HCT116 (cell line): ENCODE results near the gene GNL2. TPM values are rescaled to one million over a fixed set of nuclear protein-coding genes. Genes with fewer than 3 reads are reported as not detected.

Experiments used
- ATAC-seq: fragments of 200-7000 bp; cut with Tn5 transposase; 2 replicates; pipeline ENCODE4 v1.9.1; 2020; ENCODE audit warnings: mild to moderate bottlenecking, moderate library complexity
- BruUV-seq: library from RNA; stranded (reverse); fragments of 400-500 nt; replicated peaks from 2 replicates; lab custom pipeline; 2021; lab: Mats Ljungman, UMichigan
- CTCF ChIA-PET: fragments of 300-600 bp; sonication (Branson Sonifier 250); formaldehyde crosslinking; loops from one replicate; lab custom pipeline; 2021; ENCODE audit warnings: antibody characterized with exemption; lab: Charles Lee
- POLR2A ChIA-PET: fragments of 300-600, 350-600 bp; sonication (Branson Sonifier 250); formaldehyde crosslinking; loops from one replicate; lab custom pipeline; 2021; ENCODE audit warnings: antibody characterized with exemption; lab: Charles Lee
- RAD21 ChIA-PET, 2 experiments: fragments of 300-600 bp; sonication (Branson Sonifier 250); formaldehyde crosslinking; loops; one replicate each; lab custom pipeline; 2023; ENCODE audit warnings: low total read pairs in 2 of 2; ENCODE audit not compliant: uncharacterized antibody in 2 of 2, unreplicated experiment in 2 of 2, low non-redundant PET in 1 of 2; lab: Charles Lee
- DNase-seq: peaks from one replicate; pipeline ENCODE4 v3.0.0-alpha.2; 2010; ENCODE audit warnings: low read depth, low spot score
- H2AFZ ChIP-seq: fragments of 200-600 bp; shearing (Covaris generic), sonication (generic); 2 replicates; pipeline ENCODE4 v1.6.1; 2017; ENCODE audit warnings: low read depth, mixed run types, mixed read lengths, antibody characterized with exemption, low read length; ENCODE audit not compliant: poor library complexity, severe bottlenecking
- H3K27ac ChIP-seq: 2 replicates; pipeline ENCODE4 v1.5.1; 2012; ENCODE audit warnings: low read depth, low read length
- H3K27me3 ChIP-seq: fragments of 200-600 bp; sonication (generic); 2 replicates; pipeline ENCODE4 v1.6.1; 2016; ENCODE audit warnings: mixed run types, low read length, mixed read lengths; ENCODE audit not compliant: insufficient read depth
- H3K36me3 ChIP-seq, 2 experiments: fragments of 200-500 bp in 1 of 2; fragments of 200-600 bp in 1 of 2; sonication (Bioruptor generic) in 1 of 2; sonication (generic) in 1 of 2; 2 replicates each; pipeline versions ENCODE4 v1.5.1 to v1.6.1; 2014 to 2016; ENCODE audit warnings: low read length in 2 of 2, inconsistent platforms in 1 of 2, mixed read lengths in 1 of 2, mixed run types in 1 of 2; ENCODE audit not compliant: insufficient read depth in 2 of 2, control insufficient read depth in 1 of 2
- H3K4me1 ChIP-seq, 2 experiments: fragments of 200-600 bp in 1 of 2; sonication (generic) in 1 of 2; 2 replicates each; pipeline versions ENCODE4 v1.5.1 to v1.6.1; 2012 to 2017; ENCODE audit warnings: low read length in 2 of 2, inconsistent platforms in 1 of 2, mild to moderate bottlenecking in 1 of 2, mixed read lengths in 1 of 2, mixed run types in 1 of 2, moderate library complexity in 1 of 2; ENCODE audit not compliant: insufficient read depth in 2 of 2, control insufficient read depth in 1 of 2
- H3K4me2 ChIP-seq: fragments of 200-600 bp; sonication (generic); 2 replicates; pipeline ENCODE4 v1.6.1; 2017; ENCODE audit warnings: mixed run types, low read length, mixed read lengths
- H3K4me3 ChIP-seq, 2 experiments: fragments of 200-600 bp in 1 of 2; sonication (generic) in 1 of 2; replicated peaks in 1 of 2; 2 replicates each; pipeline ENCODE4 v1.5.1; 2011 to 2016; ENCODE audit warnings: low read length in 2 of 2, control low read depth in 1 of 2, low read depth in 1 of 2, mild to moderate bottlenecking in 1 of 2, mixed read lengths in 1 of 2, mixed run types in 1 of 2
- H3K79me2 ChIP-seq: fragments of 200-600 bp; sonication (generic); 2 replicates; pipeline ENCODE4 v1.6.1; 2017; ENCODE audit warnings: mild to moderate bottlenecking, mixed run types, low read length, moderate library complexity, mixed read lengths; ENCODE audit not compliant: insufficient read depth
- H3K9ac ChIP-seq: fragments of 200-600 bp; sonication (generic); 2 replicates; pipeline ENCODE4 v1.6.1; 2016; ENCODE audit warnings: low read length, mixed read lengths
- H3K9me2 ChIP-seq: fragments of 200-600 bp; sonication (generic), shearing (Covaris generic); 2 replicates; pipeline ENCODE4 v1.6.1; 2017; ENCODE audit warnings: mixed run types, mild to moderate bottlenecking, moderate library complexity; ENCODE audit not compliant: insufficient read depth
- H3K9me3 ChIP-seq, 2 experiments: fragments of 200-500 bp in 1 of 2; fragments of 200-600 bp in 1 of 2; sonication (Bioruptor generic) in 1 of 2; sonication (generic) in 1 of 2; 2 replicates each; pipeline ENCODE4 v1.6.1; 2014 to 2017; ENCODE audit warnings: low read length in 2 of 2, mixed read lengths in 2 of 2, inconsistent platforms in 1 of 2, low read depth in 1 of 2, mild to moderate bottlenecking in 1 of 2, mixed run types in 1 of 2, moderate library complexity in 1 of 2; ENCODE audit not compliant: control insufficient read depth in 1 of 2, insufficient read depth in 1 of 2
- H4K20me1 ChIP-seq: fragments of 200-600 bp; sonication (generic), shearing (Covaris generic); 2 replicates; pipeline ENCODE4 v1.6.1; 2017; ENCODE audit warnings: mixed run types, mild to moderate bottlenecking, moderate library complexity; ENCODE audit not compliant: insufficient read depth
- CBX3 ChIP-seq: IDR thresholded peaks from 2 replicates; pipeline ENCODE4 v1.6.1; 2012; ENCODE audit warnings: low read depth
- CEBPB ChIP-seq: IDR thresholded peaks from 2 replicates; pipeline ENCODE4 v1.6.1; 2012; ENCODE audit warnings: low read depth
- EGR1 ChIP-seq: IDR thresholded peaks from 2 replicates; pipeline ENCODE4 v1.6.1; 2012; ENCODE audit warnings: low read depth
- ELF1 ChIP-seq: IDR thresholded peaks from 2 replicates; pipeline ENCODE4 v1.6.1; 2012; ENCODE audit warnings: low read depth, borderline replicate concordance
- EZH2 ChIP-seq: fragments of 200-600 bp; sonication (generic); IDR thresholded peaks from 2 replicates; pipeline ENCODE4 v1.6.1; 2017; ENCODE audit warnings: antibody characterized with exemption, mixed run types
- EZH2phosphoT487 ChIP-seq: fragments of 200-600 bp; IDR thresholded peaks from 2 replicates; pipeline ENCODE4 v1.6.1; 2018; ENCODE audit warnings: antibody characterized with exemption, borderline replicate concordance
- FOSL1 ChIP-seq: IDR thresholded peaks from 2 replicates; pipeline ENCODE4 v1.6.1; 2012; ENCODE audit warnings: low read depth
- JUND ChIP-seq: IDR thresholded peaks from 2 replicates; pipeline ENCODE4 v1.6.1; 2012
- POLR2A ChIP-seq: IDR thresholded peaks from 2 replicates; pipeline ENCODE4 v1.7.0; 2011; ENCODE audit warnings: borderline replicate concordance; ENCODE audit not compliant: insufficient read depth, insufficient read length; ENCODE audit errors: extremely low read depth
- POLR2AphosphoS5 ChIP-seq: IDR thresholded peaks from 2 replicates; pipeline ENCODE4 v1.6.1; 2011; ENCODE audit warnings: mild to moderate bottlenecking, low read depth, low read length, moderate library complexity
- SRF ChIP-seq: IDR thresholded peaks from 2 replicates; pipeline ENCODE4 v1.6.1; 2012; ENCODE audit warnings: low read depth
- TCF7L2 ChIP-seq: IDR thresholded peaks from 2 replicates; pipeline ENCODE4 v1.7.0; 2011; ENCODE audit warnings: borderline replicate concordance, inconsistent platforms; ENCODE audit not compliant: insufficient read depth, insufficient read length; ENCODE audit errors: extremely low read depth
- YY1 ChIP-seq: IDR thresholded peaks from 2 replicates; pipeline ENCODE4 v1.6.1; 2011; ENCODE audit warnings: low read length, low read depth, moderate library complexity, mild to moderate bottlenecking; ENCODE audit not compliant: insufficient replicate concordance; ENCODE audit errors: extremely low read depth
- ZFX ChIP-seq: fragments of 450-650 bp; IDR thresholded peaks from 2 replicates; pipeline ENCODE4 v1.6.1; 2017
- ZNF274 ChIP-seq: fragments of 200-500 bp; sonication (Bioruptor generic); IDR thresholded peaks from 2 replicates; pipeline ENCODE4 v1.6.1; 2014; ENCODE audit warnings: mild to moderate bottlenecking, low read depth, low read length, inconsistent platforms
- intact Hi-C: fragments of 100-400 bp; cut with micrococcal nuclease; formaldehyde crosslinking; loops from 2 replicates; pipeline ENCODE4 v1.10.0; 2022
- total RNA-seq: library from RNA; stranded (reverse); gene quantifications from one replicate; pipeline ENCODE4 v1.2.1, GENCODE V29; 2021; ENCODE audit not compliant: unreplicated experiment
- TF ChIP-seq, protein P1 (sequence below): IDR thresholded peaks from 2 replicates; pipeline ENCODE4 v1.6.1; 2012; ENCODE audit warnings: low read depth
- TF ChIP-seq, protein P2 (sequence below), 3 experiments: fragments of 200-600 bp in 1 of 3; sonication (generic) in 1 of 3; IDR thresholded peaks in 2 of 3; conservative IDR thresholded peaks in 1 of 3; 2 replicates each; pipeline ENCODE4 v1.5.1; 2012 to 2017; ENCODE audit warnings: low read depth in 2 of 3, low read length in 2 of 3, antibody characterized with exemption in 1 of 3, borderline replicate concordance in 1 of 3, control low read depth in 1 of 3, mild to moderate bottlenecking in 1 of 3, mixed read lengths in 1 of 3, mixed run types in 1 of 3, moderate library complexity in 1 of 3; ENCODE audit not compliant: insufficient read depth in 1 of 3
- TF ChIP-seq, protein P3 (sequence below): IDR thresholded peaks from 2 replicates; pipeline ENCODE4 v1.6.1; 2012
- TF ChIP-seq, protein P4 (sequence below): IDR thresholded peaks from 2 replicates; pipeline ENCODE4 v1.6.1; 2012
- TF ChIP-seq, protein P5 (sequence below): IDR thresholded peaks from 2 replicates; pipeline ENCODE4 v1.6.1; 2011; ENCODE audit warnings: mild to moderate bottlenecking, low read length, moderate library complexity; ENCODE audit not compliant: insufficient replicate concordance; ENCODE audit errors: extremely low read depth

Gene GNL2
- total RNA-seq, 1 experiment from 2014 or later: 79.2 TPM

DNA sequence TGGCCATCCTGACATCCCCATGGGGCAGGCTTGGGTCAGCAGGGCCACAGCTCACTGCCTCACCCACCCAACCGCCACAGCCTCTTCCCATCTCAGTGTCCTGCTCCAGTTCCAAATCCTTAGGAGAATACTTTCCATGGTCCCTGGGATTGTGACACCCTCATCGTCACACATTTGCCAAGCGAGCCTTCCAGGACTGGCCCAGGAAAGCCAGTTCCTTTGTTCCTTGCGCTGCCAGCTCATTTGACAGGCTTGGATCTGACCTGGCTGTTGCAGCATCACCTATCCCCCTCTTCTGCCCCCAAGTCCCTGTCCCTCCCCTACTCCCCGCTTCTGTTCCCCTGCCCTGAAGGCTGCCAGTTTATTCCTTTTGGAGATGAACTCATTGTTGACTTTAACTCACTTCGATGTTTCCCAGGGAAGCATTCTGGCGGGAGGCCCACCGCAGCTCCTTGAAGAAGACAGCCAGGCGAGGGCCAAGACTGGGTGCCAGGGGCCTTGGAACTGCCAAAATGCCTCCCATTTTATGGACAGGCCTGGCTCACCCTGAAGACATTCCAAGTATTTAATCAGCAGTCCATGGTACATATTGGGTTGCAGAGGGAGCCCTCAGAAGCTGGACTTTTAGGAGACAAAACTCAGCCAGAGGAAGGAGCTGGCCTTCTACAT, 10.2 kb upstream of the GNL2 start:
- no peak overlapping the region for H3K27ac ChIP-seq
- H3K79me2 ChIP-seq: no peaks in the 10 kb centered on the region
- no peak overlapping the region for H3K4me2 ChIP-seq
- RAD21 ChIA-PET: no interaction called here
- no peaks in the 10 kb centered on the region for H4K20me1 ChIP-seq
- no peaks in the 10 kb centered on the region for H3K36me3 ChIP-seq
- H3K4me3 ChIP-seq: no peak overlapping the region
- H3K9ac ChIP-seq: no peak overlapping the region
- intact Hi-C loops: no loop called here
- DNase-seq (no peak), ATAC-seq (no peak)
- H3K27me3 ChIP-seq: peaks cover 46% of the 10 kb centered on the region
- H3K9me3 ChIP-seq: no peaks in the 10 kb centered on the region
- TF ChIP-seq EGR1 (no peak), ZFX (no peak), ELF1 (no peak), CBX3 (no peak), SRF (no peak), YY1 (no peak), ZNF274 (no peak), EZH2 (no peak), POLR2AphosphoS5 (no peak), POLR2A (no peak), CEBPB (no peak), FOSL1 (no peak), JUND (no peak), EZH2phosphoT487 (no peak), TCF7L2 (no peak)
- TF ChIP-seq, protein P1, sequence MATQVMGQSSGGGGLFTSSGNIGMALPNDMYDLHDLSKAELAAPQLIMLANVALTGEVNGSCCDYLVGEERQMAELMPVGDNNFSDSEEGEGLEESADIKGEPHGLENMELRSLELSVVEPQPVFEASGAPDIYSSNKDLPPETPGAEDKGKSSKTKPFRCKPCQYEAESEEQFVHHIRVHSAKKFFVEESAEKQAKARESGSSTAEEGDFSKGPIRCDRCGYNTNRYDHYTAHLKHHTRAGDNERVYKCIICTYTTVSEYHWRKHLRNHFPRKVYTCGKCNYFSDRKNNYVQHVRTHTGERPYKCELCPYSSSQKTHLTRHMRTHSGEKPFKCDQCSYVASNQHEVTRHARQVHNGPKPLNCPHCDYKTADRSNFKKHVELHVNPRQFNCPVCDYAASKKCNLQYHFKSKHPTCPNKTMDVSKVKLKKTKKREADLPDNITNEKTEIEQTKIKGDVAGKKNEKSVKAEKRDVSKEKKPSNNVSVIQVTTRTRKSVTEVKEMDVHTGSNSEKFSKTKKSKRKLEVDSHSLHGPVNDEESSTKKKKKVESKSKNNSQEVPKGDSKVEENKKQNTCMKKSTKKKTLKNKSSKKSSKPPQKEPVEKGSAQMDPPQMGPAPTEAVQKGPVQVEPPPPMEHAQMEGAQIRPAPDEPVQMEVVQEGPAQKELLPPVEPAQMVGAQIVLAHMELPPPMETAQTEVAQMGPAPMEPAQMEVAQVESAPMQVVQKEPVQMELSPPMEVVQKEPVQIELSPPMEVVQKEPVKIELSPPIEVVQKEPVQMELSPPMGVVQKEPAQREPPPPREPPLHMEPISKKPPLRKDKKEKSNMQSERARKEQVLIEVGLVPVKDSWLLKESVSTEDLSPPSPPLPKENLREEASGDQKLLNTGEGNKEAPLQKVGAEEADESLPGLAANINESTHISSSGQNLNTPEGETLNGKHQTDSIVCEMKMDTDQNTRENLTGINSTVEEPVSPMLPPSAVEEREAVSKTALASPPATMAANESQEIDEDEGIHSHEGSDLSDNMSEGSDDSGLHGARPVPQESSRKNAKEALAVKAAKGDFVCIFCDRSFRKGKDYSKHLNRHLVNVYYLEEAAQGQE: no peak
- TF ChIP-seq, protein P2, sequence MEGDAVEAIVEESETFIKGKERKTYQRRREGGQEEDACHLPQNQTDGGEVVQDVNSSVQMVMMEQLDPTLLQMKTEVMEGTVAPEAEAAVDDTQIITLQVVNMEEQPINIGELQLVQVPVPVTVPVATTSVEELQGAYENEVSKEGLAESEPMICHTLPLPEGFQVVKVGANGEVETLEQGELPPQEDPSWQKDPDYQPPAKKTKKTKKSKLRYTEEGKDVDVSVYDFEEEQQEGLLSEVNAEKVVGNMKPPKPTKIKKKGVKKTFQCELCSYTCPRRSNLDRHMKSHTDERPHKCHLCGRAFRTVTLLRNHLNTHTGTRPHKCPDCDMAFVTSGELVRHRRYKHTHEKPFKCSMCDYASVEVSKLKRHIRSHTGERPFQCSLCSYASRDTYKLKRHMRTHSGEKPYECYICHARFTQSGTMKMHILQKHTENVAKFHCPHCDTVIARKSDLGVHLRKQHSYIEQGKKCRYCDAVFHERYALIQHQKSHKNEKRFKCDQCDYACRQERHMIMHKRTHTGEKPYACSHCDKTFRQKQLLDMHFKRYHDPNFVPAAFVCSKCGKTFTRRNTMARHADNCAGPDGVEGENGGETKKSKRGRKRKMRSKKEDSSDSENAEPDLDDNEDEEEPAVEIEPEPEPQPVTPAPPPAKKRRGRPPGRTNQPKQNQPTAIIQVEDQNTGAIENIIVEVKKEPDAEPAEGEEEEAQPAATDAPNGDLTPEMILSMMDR (IDR thresholded peaks at IDR 0.05 in 2 of 3, conservative IDR thresholded peaks at IDR 0.05 in 1 of 3; ENCODE audit: borderline replicate concordance in 1 of 3, insufficient read depth in 1 of 3, low read depth in 2 of 3, low read length in 2 of 3): no peak
- TF ChIP-seq, protein P3, sequence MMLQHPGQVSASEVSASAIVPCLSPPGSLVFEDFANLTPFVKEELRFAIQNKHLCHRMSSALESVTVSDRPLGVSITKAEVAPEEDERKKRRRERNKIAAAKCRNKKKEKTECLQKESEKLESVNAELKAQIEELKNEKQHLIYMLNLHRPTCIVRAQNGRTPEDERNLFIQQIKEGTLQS: no peak
- TF ChIP-seq, protein P4, sequence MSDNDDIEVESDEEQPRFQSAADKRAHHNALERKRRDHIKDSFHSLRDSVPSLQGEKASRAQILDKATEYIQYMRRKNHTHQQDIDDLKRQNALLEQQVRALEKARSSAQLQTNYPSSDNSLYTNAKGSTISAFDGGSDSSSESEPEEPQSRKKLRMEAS: no peak
- TF ChIP-seq, protein P5, sequence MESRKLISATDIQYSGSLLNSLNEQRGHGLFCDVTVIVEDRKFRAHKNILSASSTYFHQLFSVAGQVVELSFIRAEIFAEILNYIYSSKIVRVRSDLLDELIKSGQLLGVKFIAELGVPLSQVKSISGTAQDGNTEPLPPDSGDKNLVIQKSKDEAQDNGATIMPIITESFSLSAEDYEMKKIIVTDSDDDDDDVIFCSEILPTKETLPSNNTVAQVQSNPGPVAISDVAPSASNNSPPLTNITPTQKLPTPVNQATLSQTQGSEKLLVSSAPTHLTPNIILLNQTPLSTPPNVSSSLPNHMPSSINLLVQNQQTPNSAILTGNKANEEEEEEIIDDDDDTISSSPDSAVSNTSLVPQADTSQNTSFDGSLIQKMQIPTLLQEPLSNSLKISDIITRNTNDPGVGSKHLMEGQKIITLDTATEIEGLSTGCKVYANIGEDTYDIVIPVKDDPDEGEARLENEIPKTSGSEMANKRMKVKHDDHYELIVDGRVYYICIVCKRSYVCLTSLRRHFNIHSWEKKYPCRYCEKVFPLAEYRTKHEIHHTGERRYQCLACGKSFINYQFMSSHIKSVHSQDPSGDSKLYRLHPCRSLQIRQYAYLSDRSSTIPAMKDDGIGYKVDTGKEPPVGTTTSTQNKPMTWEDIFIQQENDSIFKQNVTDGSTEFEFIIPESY: no peak
- POLR2A ChIA-PET: no interaction called here
- BruUV-seq: no TSS peak
- CTCF ChIA-PET: no interaction called here
- no peaks in the 10 kb centered on the region for H3K4me1 ChIP-seq
- no peak overlapping the region for H2AFZ ChIP-seq
- H3K9me2 ChIP-seq: no peaks in the 10 kb centered on the region
